K562 (cell line): ENCODE data around the gene ACADVL. TPM values are rescaled to one million over a fixed set of nuclear protein-coding genes. Genes with fewer than 3 reads are reported as not detected.

Source experiments
- BRF2 ChIP-seq: IDR thresholded peaks from 3 replicates; pipeline ENCODE4 v1.6.1; 2011; ENCODE audit warnings: borderline replicate concordance, mild to moderate bottlenecking; ENCODE audit not compliant: insufficient read length, insufficient read depth
- HNRNPH1 ChIP-seq: fragments of 200-400 bp; formaldehyde crosslinking; optimal IDR thresholded peaks from 2 replicates; pipeline ENCODE3; 2017; ENCODE audit warnings: low read depth, mild to moderate bottlenecking, low read length, moderate library complexity
- PHTF2 ChIP-seq: fragments of 250-450 bp; sonication (Bioruptor Pico); IDR thresholded peaks from 2 replicates; pipeline ENCODE4 v1.5.0; 2021; ENCODE audit warnings: mild to moderate bottlenecking
- PRMT5 ChIP-seq: sonication (generic); formaldehyde crosslinking; IDR thresholded peaks from 2 replicates; pipeline ENCODE4 v1.5.0; 2020; ENCODE audit warnings: missing genetic modification reagents
- STAT5A ChIP-seq: IDR thresholded peaks from 2 replicates; pipeline ENCODE4 v1.6.1; 2012; ENCODE audit warnings: low read length, inconsistent platforms, borderline replicate concordance
- TCF15 ChIP-seq: fragments of 250-450 bp; sonication (Bioruptor Pico); IDR thresholded peaks from 2 replicates; pipeline ENCODE4 v1.8.0; 2022; ENCODE audit warnings: moderate library complexity, mild to moderate bottlenecking, inconsistent platforms
- U2AF2 ChIP-seq: fragments of 200-400 bp; formaldehyde crosslinking; optimal IDR thresholded peaks from 2 replicates; pipeline ENCODE3; 2017; ENCODE audit warnings: low read depth, mild to moderate bottlenecking, low read length
- ZNF740 ChIP-seq, 3 experiments: fragments of 200-800 bp in 1 of 3; sonication (Bioruptor generic) in 1 of 3; sonication (generic) in 1 of 3; formaldehyde crosslinking in 1 of 3; IDR thresholded peaks; 2 replicates each; pipeline versions ENCODE4 v1.6.1 to v1.8.0; 2016 to 2022; ENCODE audit warnings: mild to moderate bottlenecking in 2 of 3, missing compliant biosample characterization in 2 of 3, missing genetic modification characterization in 2 of 3, missing genetic modification reagents in 1 of 3
- polyA plus RNA-seq, 8 experiments: library from polyadenylated mRNA; depleted of rRNA in 4 of 8; stranded (reverse) in 5 of 8; unstranded in 3 of 8; fragments of >200 nt; fragmentation: Nextera tagmentation in 2 of 8; fragmentation: Illumina TruSeq in 1 of 8; extraction: Ambion mirVana in 2 of 8; extraction: Trizol in 1 of 8; gene quantifications; 2 replicates each; pipeline versions ENCODE4 v1.2.1 to v1.2.3, GENCODE V29; 2011 to 2014; ENCODE audit warnings: inconsistent platforms in 1 of 8, missing spikeins in 1 of 8
- total RNA-seq, 7 experiments: library from RNA; depleted of rRNA in 6 of 7; stranded (reverse); fragments of >200 nt in 6 of 7; fragmentation: Illumina TruSeq in 2 of 7; extraction: Trizol in 2 of 7; gene quantifications; 2 replicates each; pipeline versions ENCODE4 v1.2.1 to v1.2.3, GENCODE V29; 2011 to 2021; ENCODE audit warnings: low replicate concordance in 1 of 7
- TF ChIP-seq, protein P1 (sequence below): fragments of 250-450 bp; sonication (Bioruptor Pico); IDR thresholded peaks from 2 replicates; pipeline ENCODE4 v1.4.0; 2020; ENCODE audit warnings: mild to moderate bottlenecking, moderate library complexity

Gene ACADVL
- total and polyA plus RNA-seq, 9 of the 15 experiments (the other 6 are each of a cell fraction or from before 2014, with no cell fraction given): 25.5 to 449 (median 214) TPM

- no peak for TF ChIP-seq BRF2
- TF ChIP-seq STAT5A: no peak
- TF ChIP-seq ZNF740 (CRISPR knock-in tag; IDR thresholded peaks at IDR 0.05): no peak
- TF ChIP-seq ZNF740 (tag; IDR thresholded peaks at IDR 0.05): no peak
- TF ChIP-seq TCF15 (CRISPR knock-in tag): no peak
- TF ChIP-seq PRMT5 (CRISPR knock-in tag): no peak
- TF ChIP-seq U2AF2: no peak
- TF ChIP-seq HNRNPH1: no peak
- TF ChIP-seq, protein P1, sequence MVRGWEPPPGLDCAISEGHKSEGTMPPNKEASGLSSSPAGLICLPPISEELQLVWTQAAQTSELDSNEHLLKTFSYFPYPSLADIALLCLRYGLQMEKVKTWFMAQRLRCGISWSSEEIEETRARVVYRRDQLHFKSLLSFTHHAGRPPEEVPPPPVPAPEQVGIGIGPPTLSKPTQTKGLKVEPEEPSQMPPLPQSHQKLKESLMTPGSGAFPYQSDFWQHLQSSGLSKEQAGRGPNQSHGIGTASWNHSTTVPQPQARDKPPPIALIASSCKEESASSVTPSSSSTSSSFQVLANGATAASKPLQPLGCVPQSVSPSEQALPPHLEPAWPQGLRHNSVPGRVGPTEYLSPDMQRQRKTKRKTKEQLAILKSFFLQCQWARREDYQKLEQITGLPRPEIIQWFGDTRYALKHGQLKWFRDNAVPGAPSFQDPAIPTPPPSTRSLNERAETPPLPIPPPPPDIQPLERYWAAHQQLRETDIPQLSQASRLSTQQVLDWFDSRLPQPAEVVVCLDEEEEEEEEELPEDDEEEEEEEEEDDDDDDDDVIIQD (CRISPR knock-in tag): no peak
- no peak for TF ChIP-seq PHTF2 (CRISPR knock-in tag)
These were observed 16.2 kb downstream of the ACADVL start (continued) for GRCh38 chr17:7235693-7236665.
